Measurements from ENCODE around the gene CPT1C.

CPT1C gene

GRCh38 chr19:49676784-49677230, 14.1 kb upstream of the CPT1C start:
- Histone ChIP-seq H3K27ac (peak overlapping the region; percentile 90), H3K27me3 (ENCODE audit: control insufficient read depth, insufficient read depth, low read length) (no peaks in the 10 kb centered on the region), H2AFZ (peak overlapping the region; percentile 76), H3K9ac (peak overlapping the region; percentile 92), H3K4me3 (ENCODE audit: low read depth, low read length) (peak overlapping the region; percentile 81), H3K79me2 (peaks cover 14% of the 10 kb centered on the region), H3K4me1 (peaks cover 22% of the 10 kb centered on the region), H3K36me3 (ENCODE audit: control insufficient read depth, insufficient read depth, low read length) (no peaks in the 10 kb centered on the region), H3K9me3 (ENCODE audit: control insufficient read depth, low read length) (no peaks in the 10 kb centered on the region), H3K4me2 (ENCODE audit: low read length) (peak overlapping the region; percentile 94)
- no peak for TF ChIP-seq CTCF (IDR thresholded peaks at IDR 0.05)

GRCh38 chr19:49677231-49677900, 13.6 kb upstream of the CPT1C start, which contains the start of gene PRMT1:
PRMT1 (plus strand) TSS chr19:49677271; CDS start chr19:49677281, 10 bp downstream.
- Histone ChIP-seq H3K4me3 (ENCODE audit: low read depth, low read length) (peak within 1 kb of the TSS; percentile 81), H3K4me2 (ENCODE audit: low read length) (peak within 1 kb of the TSS; percentile 94), H3K27me3 (ENCODE audit: control insufficient read depth, insufficient read depth, low read length) (no peaks in the 10 kb centered on the region), H3K27ac (peak within 1 kb of the TSS; percentile 90), H3K9me3 (ENCODE audit: control insufficient read depth, low read length) (no peaks in the 10 kb centered on the region), H3K36me3 (ENCODE audit: control insufficient read depth, insufficient read depth, low read length) (no peaks in the 10 kb centered on the region), H3K9ac (peak within 1 kb of the TSS; percentile 92), H3K4me1 (peaks cover 18% of the 10 kb centered on the region), H3K79me2 (peaks cover 18% of the 10 kb centered on the region), H2AFZ (peak within 1 kb of the TSS; percentile 76)
- TF ChIP-seq CTCF (IDR thresholded peaks at IDR 0.05), result no peak

GRCh38 chr19:49677901-49678674, 12.8 kb upstream of the CPT1C start:
- H3K4me2 ChIP-seq (ENCODE audit: low read length), result peak overlapping the region; percentile 94
- peak overlapping the region; percentile 90 for H3K27ac ChIP-seq
- H3K9me3 ChIP-seq (ENCODE audit: control insufficient read depth, low read length), result no peaks in the 10 kb centered on the region
- H3K79me2 ChIP-seq, result peaks cover 18% of the 10 kb centered on the region
- peak overlapping the region; percentile 92 for H3K9ac ChIP-seq
- peak; percentile 76 for TF ChIP-seq CTCF (IDR thresholded peaks at IDR 0.05)
- peak overlapping the region; percentile 81 for H3K4me3 ChIP-seq (ENCODE audit: low read depth, low read length)
- H2AFZ ChIP-seq, result peak overlapping the region; percentile 76
- no peaks in the 10 kb centered on the region for H3K27me3 ChIP-seq (ENCODE audit: control insufficient read depth, insufficient read depth, low read length)
- no peaks in the 10 kb centered on the region for H3K36me3 ChIP-seq (ENCODE audit: control insufficient read depth, insufficient read depth, low read length)
- H3K4me1 ChIP-seq, result peaks cover 18% of the 10 kb centered on the region

GRCh38 chr19:49678985-49679770, 11.7 kb upstream of the CPT1C start:
- no peak overlapping the region for H3K9ac ChIP-seq
- H3K27ac ChIP-seq, result peak overlapping the region; percentile 90
- no peak overlapping the region for H3K4me2 ChIP-seq (ENCODE audit: low read length)
- no peaks in the 10 kb centered on the region for H3K9me3 ChIP-seq (ENCODE audit: control insufficient read depth, low read length)
- no peaks in the 10 kb centered on the region for H3K27me3 ChIP-seq (ENCODE audit: control insufficient read depth, insufficient read depth, low read length)
- no peaks in the 10 kb centered on the region for H3K36me3 ChIP-seq (ENCODE audit: control insufficient read depth, insufficient read depth, low read length)
- TF ChIP-seq CTCF (IDR thresholded peaks at IDR 0.05), result no peak
- H3K4me3 ChIP-seq (ENCODE audit: low read depth, low read length), result no peak overlapping the region
- no peak overlapping the region for H2AFZ ChIP-seq
- peaks cover 18% of the 10 kb centered on the region for H3K4me1 ChIP-seq
- peaks cover 18% of the 10 kb centered on the region for H3K79me2 ChIP-seq

Data from parathyroid adenoma (tissue), 2 donors.